ENCODE data around the gene SLBP.
"Not testable (repeated sequence)": the region's sequence is repeated elsewhere in the genome, so short reads cannot be mapped to it uniquely, and the experiment has no call there.

The SLBP gene

DNA sequence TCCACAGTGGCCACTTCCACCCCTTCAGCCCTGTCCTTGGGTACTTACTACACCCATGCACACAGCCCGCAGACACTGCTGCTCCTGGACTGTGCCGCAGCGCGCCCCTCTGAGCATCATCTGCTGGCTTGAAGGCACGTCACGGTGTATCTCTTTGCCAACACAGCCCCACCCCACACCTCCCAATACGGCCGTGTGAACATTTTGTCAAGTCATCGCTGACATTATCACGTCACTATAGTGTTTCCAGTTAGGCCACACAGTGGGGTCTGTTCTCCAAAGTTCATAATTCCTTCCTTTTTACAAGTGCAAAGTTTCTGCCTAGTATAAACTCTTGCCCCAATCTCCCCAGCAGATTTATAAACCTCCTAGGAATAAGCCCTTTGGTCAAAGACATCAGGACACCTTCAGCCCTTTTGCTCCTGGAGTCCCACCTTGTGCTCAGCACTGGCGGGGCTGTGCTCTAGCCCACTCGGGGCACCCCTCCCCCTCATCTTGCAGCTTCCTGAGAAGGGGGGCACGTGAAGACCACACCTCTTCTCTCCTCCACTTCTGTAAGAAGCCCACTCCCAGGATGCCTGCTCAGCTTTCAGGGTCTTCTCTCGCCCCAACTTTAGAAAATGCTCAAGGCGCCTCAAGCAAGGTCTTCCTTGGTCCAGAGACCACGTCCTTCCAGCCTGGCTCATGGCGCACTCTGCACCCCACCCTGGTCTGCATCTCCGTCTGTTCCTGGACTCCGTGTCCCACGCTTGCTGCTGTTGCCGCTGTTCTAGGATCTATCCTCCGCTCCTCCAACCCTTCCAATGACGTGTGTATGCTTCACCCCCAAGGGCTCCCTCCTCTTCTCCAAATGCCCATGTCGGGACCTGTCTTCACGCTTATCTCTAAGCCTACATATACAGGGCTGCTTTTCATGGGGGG is 35.3 kb downstream of the SLBP start:
- Histone ChIP-seq H3K27me3 (ENCODE audit: control insufficient read depth in 2 of 2, insufficient read depth in 2 of 2, low read length in 2 of 2) (no peaks in the 10 kb centered on the region), H3K9ac (ENCODE audit: low read depth in 1 of 2, low read length in 2 of 2) (no peak overlapping the region), H3K36me3 (ENCODE audit: control insufficient read depth in 2 of 2, insufficient read depth in 2 of 2, low read length in 2 of 2) (no peaks in the 10 kb centered on the region), H3K27ac (ENCODE audit: low read depth in 2 of 2, low read length in 2 of 2) (no peak overlapping the region), H3K4me3 (ENCODE audit: low read length in 2 of 2) (no peak overlapping the region), H3K9me3 (ENCODE audit: control insufficient read depth in 2 of 2, low read length in 2 of 2) (no peaks in the 10 kb centered on the region), H3K4me1 (ENCODE audit: control insufficient read depth in 2 of 2, insufficient read depth in 2 of 2, low read length in 2 of 2) (no peaks in the 10 kb centered on the region)

- H3K27ac ChIP-seq (ENCODE audit: low read depth in 2 of 2, low read length in 2 of 2) = no peak overlapping the region
- no peaks in the 10 kb centered on the region for H3K36me3 ChIP-seq (ENCODE audit: control insufficient read depth in 2 of 2, insufficient read depth in 2 of 2, low read length in 2 of 2)
- H3K9ac ChIP-seq (ENCODE audit: low read depth in 1 of 2, low read length in 2 of 2) = no peak overlapping the region
- no peaks in the 10 kb centered on the region for H3K4me1 ChIP-seq (ENCODE audit: control insufficient read depth in 2 of 2, insufficient read depth in 2 of 2, low read length in 2 of 2)
- H3K27me3 ChIP-seq (ENCODE audit: control insufficient read depth in 2 of 2, insufficient read depth in 2 of 2, low read length in 2 of 2) = no peaks in the 10 kb centered on the region
- H3K4me3 ChIP-seq (ENCODE audit: low read length in 2 of 2) = no peak overlapping the region
- H3K9me3 ChIP-seq (ENCODE audit: control insufficient read depth in 2 of 2, low read length in 2 of 2) = no peaks in the 10 kb centered on the region
Measured at GRCh38 chr4:1675802-1676137, 36.3 kb downstream of the SLBP start.

- Histone ChIP-seq H3K27me3 (ENCODE audit: control insufficient read depth in 2 of 2, insufficient read depth in 2 of 2, low read length in 2 of 2) (no peaks in the 10 kb centered on the region), H3K36me3 (ENCODE audit: control insufficient read depth in 2 of 2, insufficient read depth in 2 of 2, low read length in 2 of 2) (no peaks in the 10 kb centered on the region), H3K9me3 (ENCODE audit: control insufficient read depth in 2 of 2, low read length in 2 of 2) (no peaks in the 10 kb centered on the region), H3K4me1 (ENCODE audit: control insufficient read depth in 2 of 2, insufficient read depth in 2 of 2, low read length in 2 of 2) (no peaks in the 10 kb centered on the region), H3K9ac (ENCODE audit: low read depth in 1 of 2, low read length in 2 of 2) (no peak overlapping the region), H3K27ac (ENCODE audit: low read depth in 2 of 2, low read length in 2 of 2) (no peak overlapping the region), H3K4me3 (ENCODE audit: low read length in 2 of 2) (no peak overlapping the region)
Measured at GRCh38 chr4:1675136-1675801, 36.9 kb downstream of the SLBP start.

DNA sequence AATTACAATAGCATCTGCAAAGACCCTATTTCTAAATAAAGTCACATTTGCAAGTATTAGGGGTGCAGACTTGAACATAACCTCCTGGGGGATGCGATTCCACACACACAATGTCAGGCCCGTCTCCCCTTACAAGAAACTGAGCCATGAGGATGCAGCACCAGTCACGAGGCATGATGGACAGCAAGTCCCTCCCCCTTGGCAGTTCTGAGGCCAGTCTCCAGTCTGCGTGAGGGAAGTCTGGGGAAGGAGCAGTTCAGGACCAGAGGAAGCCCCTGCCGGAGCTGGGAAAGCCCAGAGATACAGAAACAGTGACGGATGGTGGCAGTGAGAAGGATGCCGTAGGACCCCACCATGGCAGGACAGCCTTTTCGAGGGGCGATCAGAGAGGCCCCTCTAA is 37.4 kb downstream of the SLBP start:
- H3K27ac ChIP-seq (ENCODE audit: low read depth in 2 of 2, low read length in 2 of 2) = no peak overlapping the region
- no peaks in the 10 kb centered on the region for H3K4me1 ChIP-seq (ENCODE audit: control insufficient read depth in 2 of 2, insufficient read depth in 2 of 2, low read length in 2 of 2)
- H3K9ac ChIP-seq (ENCODE audit: low read depth in 1 of 2, low read length in 2 of 2) = no peak overlapping the region
- no peaks in the 10 kb centered on the region for H3K36me3 ChIP-seq (ENCODE audit: control insufficient read depth in 2 of 2, insufficient read depth in 2 of 2, low read length in 2 of 2)
- H3K9me3 ChIP-seq (ENCODE audit: control insufficient read depth in 2 of 2, low read length in 2 of 2) = no peaks in the 10 kb centered on the region
- H3K27me3 ChIP-seq (ENCODE audit: control insufficient read depth in 2 of 2, insufficient read depth in 2 of 2, low read length in 2 of 2) = no peaks in the 10 kb centered on the region
- H3K4me3 ChIP-seq (ENCODE audit: low read length in 2 of 2) = no peak overlapping the region

- no peak overlapping the region for H3K27ac ChIP-seq (ENCODE audit: low read depth in 2 of 2, low read length in 2 of 2)
- H3K4me3 ChIP-seq (ENCODE audit: low read length in 2 of 2) = no peak overlapping the region
- H3K9ac ChIP-seq (ENCODE audit: low read depth in 1 of 2, low read length in 2 of 2) = no peak overlapping the region
- no peaks in the 10 kb centered on the region for H3K27me3 ChIP-seq (ENCODE audit: control insufficient read depth in 2 of 2, insufficient read depth in 2 of 2, low read length in 2 of 2)
- H3K9me3 ChIP-seq (ENCODE audit: control insufficient read depth in 2 of 2, low read length in 2 of 2) = no peaks in the 10 kb centered on the region
- no peaks in the 10 kb centered on the region for H3K4me1 ChIP-seq (ENCODE audit: control insufficient read depth in 2 of 2, insufficient read depth in 2 of 2, low read length in 2 of 2)
- H3K36me3 ChIP-seq (ENCODE audit: control insufficient read depth in 2 of 2, insufficient read depth in 2 of 2, low read length in 2 of 2) = no peaks in the 10 kb centered on the region
Measured at GRCh38 chr4:1673671-1674070, 38.4 kb downstream of the SLBP start.

GRCh38 chr4:1671011-1671410 is 41.1 kb downstream of the SLBP start:
- not testable (repeated sequence) for H3K36me3 ChIP-seq (ENCODE audit: control insufficient read depth in 2 of 2, insufficient read depth in 2 of 2, low read length in 2 of 2); H3K9ac ChIP-seq (ENCODE audit: low read depth in 1 of 2, low read length in 2 of 2); H3K4me1 ChIP-seq (ENCODE audit: control insufficient read depth in 2 of 2, insufficient read depth in 2 of 2, low read length in 2 of 2); H3K27me3 ChIP-seq (ENCODE audit: control insufficient read depth in 2 of 2, insufficient read depth in 2 of 2, low read length in 2 of 2); H3K9me3 ChIP-seq (ENCODE audit: control insufficient read depth in 2 of 2, low read length in 2 of 2); H3K27ac ChIP-seq (ENCODE audit: low read depth in 2 of 2, low read length in 2 of 2); H3K4me3 ChIP-seq (ENCODE audit: low read length in 2 of 2)

DNA sequence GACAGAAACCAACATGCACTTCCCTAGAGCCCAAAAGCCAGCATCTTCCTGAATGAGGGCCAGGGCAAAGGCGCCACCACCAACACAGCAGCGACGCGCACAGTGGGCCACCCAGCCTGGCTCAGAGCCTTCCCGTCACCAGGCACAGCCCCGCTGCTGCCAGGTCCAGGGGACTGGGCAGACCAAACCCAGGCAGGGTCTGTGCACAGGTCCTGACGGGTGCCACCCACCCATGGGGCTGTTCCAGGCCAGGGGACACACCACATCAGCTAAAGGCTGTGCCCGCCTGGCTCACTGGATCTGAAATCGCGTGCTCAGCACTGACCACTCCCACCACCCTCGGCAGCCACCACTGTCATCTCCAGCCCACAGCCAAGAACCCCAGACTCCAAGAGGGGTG is 41.8 kb downstream of the SLBP start:
- H3K4me3 ChIP-seq (ENCODE audit: low read length in 2 of 2) = no peak overlapping the region
- H3K27ac ChIP-seq (ENCODE audit: low read depth in 2 of 2, low read length in 2 of 2) = no peak overlapping the region
- H3K27me3 ChIP-seq (ENCODE audit: control insufficient read depth in 2 of 2, insufficient read depth in 2 of 2, low read length in 2 of 2) = no peaks in the 10 kb centered on the region
- H3K9me3 ChIP-seq (ENCODE audit: control insufficient read depth in 2 of 2, low read length in 2 of 2) = no peaks in the 10 kb centered on the region
- no peaks in the 10 kb centered on the region for H3K4me1 ChIP-seq (ENCODE audit: control insufficient read depth in 2 of 2, insufficient read depth in 2 of 2, low read length in 2 of 2)
- no peak overlapping the region for H3K9ac ChIP-seq (ENCODE audit: low read depth in 1 of 2, low read length in 2 of 2)
- H3K36me3 ChIP-seq (ENCODE audit: control insufficient read depth in 2 of 2, insufficient read depth in 2 of 2, low read length in 2 of 2) = no peaks in the 10 kb centered on the region

GRCh38 chr4:1669850-1670249 is 42.3 kb downstream of the SLBP start:
- Histone ChIP-seq H3K9ac (ENCODE audit: low read depth in 1 of 2, low read length in 2 of 2) (no peak overlapping the region), H3K4me1 (ENCODE audit: control insufficient read depth in 2 of 2, insufficient read depth in 2 of 2, low read length in 2 of 2) (no peaks in the 10 kb centered on the region), H3K36me3 (ENCODE audit: control insufficient read depth in 2 of 2, insufficient read depth in 2 of 2, low read length in 2 of 2) (no peaks in the 10 kb centered on the region), H3K4me3 (ENCODE audit: low read length in 2 of 2) (no peak overlapping the region), H3K27ac (ENCODE audit: low read depth in 2 of 2, low read length in 2 of 2) (no peak overlapping the region), H3K9me3 (ENCODE audit: control insufficient read depth in 2 of 2, low read length in 2 of 2) (no peaks in the 10 kb centered on the region), H3K27me3 (ENCODE audit: control insufficient read depth in 2 of 2, insufficient read depth in 2 of 2, low read length in 2 of 2) (no peaks in the 10 kb centered on the region)

DNA sequence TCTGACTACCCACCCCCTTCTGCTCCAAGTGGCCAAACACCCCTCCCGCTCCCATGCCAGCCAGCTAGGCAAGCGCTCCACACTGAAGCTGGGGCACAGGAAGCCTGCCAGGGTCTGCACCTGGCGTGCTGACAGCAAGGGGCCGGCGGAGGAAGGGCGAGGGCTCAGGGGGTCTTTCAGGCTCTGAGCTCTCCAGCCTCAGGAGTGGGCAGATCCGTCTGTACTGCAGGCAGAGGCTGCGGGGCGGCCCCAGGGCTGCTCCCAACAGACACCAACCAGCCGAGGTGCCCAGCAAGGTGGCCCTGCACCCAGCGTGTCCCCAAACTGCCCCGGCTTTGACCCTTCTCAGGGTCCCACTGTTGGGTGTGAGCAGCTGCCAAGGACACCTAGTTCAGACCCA is 42.8 kb downstream of the SLBP start:
- H3K4me1 ChIP-seq (ENCODE audit: control insufficient read depth in 2 of 2, insufficient read depth in 2 of 2, low read length in 2 of 2) = no peaks in the 10 kb centered on the region
- no peaks in the 10 kb centered on the region for H3K27me3 ChIP-seq (ENCODE audit: control insufficient read depth in 2 of 2, insufficient read depth in 2 of 2, low read length in 2 of 2)
- no peak overlapping the region for H3K27ac ChIP-seq (ENCODE audit: low read depth in 2 of 2, low read length in 2 of 2)

GRCh38 chr4:1668488-1668840 is 43.7 kb downstream of the SLBP start:
- Histone ChIP-seq H3K27ac (ENCODE audit: low read depth in 2 of 2, low read length in 2 of 2) (no peak overlapping the region), H3K27me3 (ENCODE audit: control insufficient read depth in 2 of 2, insufficient read depth in 2 of 2, low read length in 2 of 2) (no peaks in the 10 kb centered on the region), H3K9ac (ENCODE audit: low read depth in 1 of 2, low read length in 2 of 2) (no peak overlapping the region)

More for the DNA sequence above, 42.8 kb downstream of the SLBP start:
- no peak overlapping the region for H3K9ac ChIP-seq (ENCODE audit: low read depth in 1 of 2, low read length in 2 of 2)
- no peaks in the 10 kb centered on the region for H3K36me3 ChIP-seq (ENCODE audit: control insufficient read depth in 2 of 2, insufficient read depth in 2 of 2, low read length in 2 of 2)
- no peak overlapping the region for H3K4me3 ChIP-seq (ENCODE audit: low read length in 2 of 2)
- H3K9me3 ChIP-seq (ENCODE audit: control insufficient read depth in 2 of 2, low read length in 2 of 2) = no peaks in the 10 kb centered on the region

More at GRCh38 chr4:1668488-1668840, 43.7 kb downstream of the SLBP start:
- Histone ChIP-seq H3K4me3 (ENCODE audit: low read length in 2 of 2) (no peak overlapping the region), H3K4me1 (ENCODE audit: control insufficient read depth in 2 of 2, insufficient read depth in 2 of 2, low read length in 2 of 2) (no peaks in the 10 kb centered on the region), H3K9me3 (ENCODE audit: control insufficient read depth in 2 of 2, low read length in 2 of 2) (no peaks in the 10 kb centered on the region), H3K36me3 (ENCODE audit: control insufficient read depth in 2 of 2, insufficient read depth in 2 of 2, low read length in 2 of 2) (no peaks in the 10 kb centered on the region)

Measured in mucosa of rectum (tissue), 2 donors.